Mucosa of rectum (tissue), 2 donors: Measurements from ENCODE around the gene MYBPHL.

Experiments
- H3K27ac ChIP-seq, 2 donors: one replicate each; pipeline ENCODE4 v1.7.0; 2013; ENCODE audit warnings: inconsistent platforms in 2 of 2, low read depth in 2 of 2, low read length in 2 of 2
- H3K27me3 ChIP-seq, 2 donors: one replicate each; pipeline ENCODE4 v1.7.0; 2013; ENCODE audit warnings: low read length in 2 of 2; ENCODE audit not compliant: control insufficient read depth in 2 of 2, insufficient read depth in 2 of 2
- H3K36me3 ChIP-seq, 2 donors: one replicate each; pipeline ENCODE4 v1.7.0; 2013; ENCODE audit warnings: low read length in 2 of 2; ENCODE audit not compliant: control insufficient read depth in 2 of 2, insufficient read depth in 2 of 2
- H3K4me1 ChIP-seq, 2 donors: one replicate each; pipeline ENCODE4 v1.7.0; 2013; ENCODE audit warnings: low read length in 2 of 2, mild to moderate bottlenecking in 1 of 2; ENCODE audit not compliant: control insufficient read depth in 2 of 2, insufficient read depth in 2 of 2
- H3K4me3 ChIP-seq, 2 donors: one replicate each; pipeline ENCODE4 v1.7.0; 2013; ENCODE audit warnings: low read length in 2 of 2
- H3K9ac ChIP-seq, 2 donors: one replicate each; pipeline ENCODE4 v1.7.0; 2013; ENCODE audit warnings: low read length in 2 of 2, low read depth in 1 of 2, mild to moderate bottlenecking in 1 of 2
- H3K9me3 ChIP-seq, 2 donors: one replicate each; pipeline ENCODE4 v1.7.0; 2013; ENCODE audit warnings: low read length in 2 of 2; ENCODE audit not compliant: control insufficient read depth in 2 of 2
- donor health status: healthy.
- donor health status: Normal muscosa, but diverticular disease.

The MYBPHL gene

GRCh38 chr1:109282497-109282951 is 24.3 kb downstream of the MYBPHL start:
- H3K27ac ChIP-seq = peak overlapping the region in 1 of 2 donors; percentile 82
- H3K4me3 ChIP-seq = peak overlapping the region; percentile 85 to 90
- H3K9ac ChIP-seq = peak overlapping the region; percentile 52 to 82
- H3K36me3 ChIP-seq = no peaks in the 10 kb centered on the region
- H3K27me3 ChIP-seq = no peaks in the 10 kb centered on the region
- peaks cover 20 to 22% of the 10 kb centered on the region in 2 donors for H3K4me1 ChIP-seq
- H3K9me3 ChIP-seq = no peaks in the 10 kb centered on the region

- Histone ChIP-seq H3K9me3 (no peaks in the 10 kb centered on the region), H3K4me3 (peak overlapping the region; percentile 85 to 90), H3K27ac (no peak overlapping the region), H3K9ac (peak overlapping the region in 1 of 2 donors; percentile 82), H3K4me1 (peaks cover 26 to 28% of the 10 kb centered on the region in 2 donors), H3K27me3 (no peaks in the 10 kb centered on the region), H3K36me3 (no peaks in the 10 kb centered on the region)
These were observed 24.9 kb downstream of the MYBPHL start for GRCh38 chr1:109281680-109282496.

DNA sequence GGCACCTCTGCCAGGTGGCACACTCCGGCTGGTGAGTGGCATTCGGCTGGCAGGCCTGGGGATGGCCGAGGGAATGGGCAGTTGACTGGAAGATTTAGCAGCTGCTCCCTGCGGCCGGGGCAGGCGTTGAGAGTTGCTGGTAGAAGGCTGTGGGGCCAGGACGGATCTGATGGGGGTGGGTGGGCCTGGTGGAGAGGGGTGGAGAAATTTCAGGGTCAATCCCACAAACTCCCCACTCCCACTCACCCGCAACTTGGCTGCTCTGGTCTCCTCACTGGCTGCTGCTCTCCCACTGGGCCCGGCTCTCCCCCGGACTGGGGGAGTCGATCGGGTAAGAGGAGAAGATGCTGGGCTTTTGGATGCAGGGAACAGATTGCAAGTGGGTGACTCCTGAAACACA is 25.9 kb downstream of the MYBPHL start:
- Histone ChIP-seq H3K9ac (no peak overlapping the region), H3K4me3 (no peak overlapping the region), H3K36me3 (no peaks in the 10 kb centered on the region), H3K27me3 (no peaks in the 10 kb centered on the region), H3K9me3 (no peaks in the 10 kb centered on the region), H3K4me1 (peaks cover 26 to 31% of the 10 kb centered on the region in 2 donors), H3K27ac (no peak overlapping the region)

- H3K4me3 ChIP-seq = no peak overlapping the region
- no peak overlapping the region for H3K9ac ChIP-seq
- H3K9me3 ChIP-seq = no peaks in the 10 kb centered on the region
- H3K4me1 ChIP-seq = peaks cover 30 to 36% of the 10 kb centered on the region in 2 donors
- no peak overlapping the region for H3K27ac ChIP-seq
- no peaks in the 10 kb centered on the region for H3K27me3 ChIP-seq
- H3K36me3 ChIP-seq = no peaks in the 10 kb centered on the region
These were observed 27.1 kb downstream of the MYBPHL start for GRCh38 chr1:109279615-109280278.

DNA sequence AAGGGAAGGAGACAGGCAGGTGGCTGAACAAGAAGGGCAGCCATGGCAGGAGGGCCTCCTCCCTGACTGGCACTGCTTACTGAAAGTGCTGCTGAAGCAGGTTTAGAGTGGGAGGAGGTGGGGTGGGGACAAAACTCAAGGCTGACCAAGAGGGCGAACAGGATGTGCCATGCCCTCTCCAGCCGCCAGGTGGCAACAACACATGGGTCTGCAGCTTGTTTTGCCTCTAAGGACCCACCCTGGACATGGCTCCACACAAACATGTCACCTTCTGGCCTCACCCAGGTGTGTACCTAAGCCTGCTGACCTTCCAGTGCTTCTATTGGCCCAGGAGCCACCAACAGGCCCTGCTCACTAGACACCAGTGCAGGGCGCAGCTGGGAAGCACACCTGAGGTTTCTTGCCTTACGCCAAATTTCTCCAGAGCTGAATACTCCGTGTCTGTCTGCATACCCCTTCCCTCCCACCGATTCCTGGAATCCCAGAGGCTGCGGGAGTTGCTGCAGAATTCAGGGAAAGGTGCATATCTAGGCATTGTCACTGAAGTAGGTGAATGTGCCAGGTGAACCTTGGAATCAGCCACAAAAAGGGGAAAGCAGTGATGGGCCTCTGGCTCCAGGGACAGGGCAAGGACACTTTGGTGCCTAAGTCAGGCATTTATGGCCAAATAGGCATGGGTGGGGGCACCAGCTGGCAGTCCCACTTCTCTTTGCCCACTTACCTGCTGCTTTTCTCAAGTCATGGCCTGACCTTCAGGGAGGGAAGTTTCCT is 29.2 kb downstream of the MYBPHL start:
- H3K27me3 ChIP-seq = no peaks in the 10 kb centered on the region
- H3K4me1 ChIP-seq = peaks cover 26 to 29% of the 10 kb centered on the region in 2 donors
- peak overlapping the region; percentile 73 to 74 for H3K27ac ChIP-seq
- peak overlapping the region in 1 of 2 donors; percentile 52 for H3K9ac ChIP-seq
- no peaks in the 10 kb centered on the region for H3K36me3 ChIP-seq
- no peaks in the 10 kb centered on the region for H3K9me3 ChIP-seq
- peak overlapping the region in 1 of 2 donors; percentile 20 for H3K4me3 ChIP-seq

DNA sequence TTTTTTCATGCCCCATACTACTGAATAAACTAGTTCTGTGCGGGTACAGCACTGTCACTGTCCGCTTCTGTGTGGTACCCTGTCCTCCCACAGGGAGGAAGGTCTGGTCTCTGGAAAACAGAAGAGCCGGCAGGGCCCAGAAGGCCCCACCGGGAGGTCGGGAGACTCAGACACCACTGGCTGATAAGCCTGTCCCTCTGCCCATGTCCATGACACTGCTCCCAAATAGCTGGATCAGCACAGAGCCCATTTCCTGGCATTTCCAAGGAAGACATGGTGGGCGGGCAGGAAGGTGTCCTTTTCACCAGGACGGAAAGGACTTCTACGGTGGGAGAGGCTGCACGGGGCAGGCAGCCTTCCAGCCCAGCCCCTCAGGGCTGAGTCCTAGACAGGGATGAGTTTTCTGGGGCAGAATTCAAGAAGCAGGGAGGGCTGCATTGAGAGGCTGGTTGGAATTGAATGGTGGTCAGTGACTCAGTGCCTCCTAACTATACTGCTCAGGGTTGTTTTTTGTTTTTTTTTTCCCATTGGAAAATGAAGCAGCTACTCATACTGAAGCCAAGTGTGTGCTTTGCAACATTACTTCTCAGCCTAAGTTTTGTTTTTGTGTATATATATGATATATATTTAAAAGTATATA is 31.0 kb downstream of the MYBPHL start:
- no peaks in the 10 kb centered on the region for H3K9me3 ChIP-seq
- H3K4me1 ChIP-seq = peaks cover 19 to 24% of the 10 kb centered on the region in 2 donors
- H3K36me3 ChIP-seq = no peaks in the 10 kb centered on the region
- no peak overlapping the region for H3K9ac ChIP-seq
- H3K27me3 ChIP-seq = no peaks in the 10 kb centered on the region
- no peak overlapping the region for H3K27ac ChIP-seq
- no peak overlapping the region for H3K4me3 ChIP-seq

GRCh38 chr1:109274533-109275476 is 32.0 kb downstream of the MYBPHL start:
- H3K27me3 ChIP-seq = no peaks in the 10 kb centered on the region

DNA sequence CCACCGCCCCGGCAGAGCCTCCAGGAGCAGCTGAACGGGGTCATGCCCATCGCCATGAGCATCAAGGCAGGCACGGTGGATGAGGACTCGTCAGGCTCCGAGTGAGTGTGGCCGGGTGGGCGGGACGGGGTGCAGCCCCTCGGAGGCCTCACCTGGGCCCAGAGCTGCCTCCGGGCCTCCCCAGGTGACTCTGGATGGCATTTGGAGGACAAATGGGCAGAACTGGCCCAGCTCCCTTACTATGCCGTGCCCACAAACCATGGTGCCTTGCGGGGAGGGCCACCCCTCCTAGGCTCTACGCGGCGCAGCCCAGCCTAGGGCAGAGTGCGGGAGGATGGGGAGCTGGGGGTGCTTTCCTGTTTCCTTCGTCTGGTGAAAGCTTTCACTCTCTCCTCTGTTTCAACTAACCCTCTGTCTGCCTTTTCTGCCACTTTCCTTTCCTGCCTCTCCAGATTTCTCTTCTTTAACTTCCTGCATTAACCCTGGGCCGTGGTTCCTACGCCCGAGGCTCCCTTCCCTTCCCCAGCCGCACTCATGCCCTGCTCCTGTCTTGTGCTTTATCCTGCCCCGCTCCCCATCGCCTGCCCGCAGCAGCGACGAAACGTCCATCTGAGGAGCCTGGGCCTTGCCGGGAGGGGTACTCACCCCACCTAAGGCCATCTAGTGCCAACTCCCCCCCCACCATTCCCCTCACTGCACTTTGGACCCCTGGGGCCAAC is 33.1 kb downstream of the MYBPHL start:
- no peak overlapping the region for H3K4me3 ChIP-seq
- no peaks in the 10 kb centered on the region for H3K9me3 ChIP-seq
- no peaks in the 10 kb centered on the region for H3K36me3 ChIP-seq
- H3K27ac ChIP-seq = no peak overlapping the region
- H3K27me3 ChIP-seq = no peaks in the 10 kb centered on the region
- H3K9ac ChIP-seq = no peak overlapping the region
- H3K4me1 ChIP-seq = peaks cover 19 to 24% of the 10 kb centered on the region in 2 donors

More at GRCh38 chr1:109274533-109275476, 32.0 kb downstream of the MYBPHL start:
- no peak overlapping the region for H3K27ac ChIP-seq
- no peaks in the 10 kb centered on the region for H3K36me3 ChIP-seq
- peaks cover 19 to 24% of the 10 kb centered on the region in 2 donors for H3K4me1 ChIP-seq
- H3K4me3 ChIP-seq = no peak overlapping the region
- H3K9ac ChIP-seq = peak overlapping the region in 1 of 2 donors; percentile 54
- no peaks in the 10 kb centered on the region for H3K9me3 ChIP-seq
